A549 (cell line): ENCODE data around the gene SART1.

ENCODE experiments used
- MYC ChIP-seq: IDR thresholded peaks from 2 replicates; pipeline ENCODE4 v1.6.1; 2012; ENCODE audit warnings: mild to moderate bottlenecking, inconsistent platforms, low read length, improper control_type of control experiment, borderline replicate concordance
- NR3C1 ChIP-seq: fragments of >200 bp; sonication (Bioruptor Twin); formaldehyde crosslinking; IDR thresholded peaks from 3 replicates; pipeline ENCODE4 v1.6.1; 2017
- RARB ChIP-seq: fragments of 250-450 bp; sonication (Bioruptor Pico); IDR thresholded peaks from 2 replicates; pipeline ENCODE4 v1.8.0; 2021; ENCODE audit warnings: mild to moderate bottlenecking, moderate library complexity
- RCOR1 ChIP-seq: fragments of 150-350 bp; IDR thresholded peaks from 2 replicates; pipeline ENCODE4 v1.6.1; 2014; ENCODE audit warnings: antibody characterized with exemption, low read length, low read depth
- ZC3H11A ChIP-seq: fragments of 450-650 bp; IDR thresholded peaks from 2 replicates; pipeline ENCODE4 v1.6.1; 2014; ENCODE audit warnings: antibody characterized with exemption, mild to moderate bottlenecking
- TF ChIP-seq, protein P1 (sequence below): IDR thresholded peaks from 2 replicates; pipeline ENCODE4 v1.6.1; 2012
- TF ChIP-seq, protein P2 (sequence below): fragments of >200 bp; sonication (Bioruptor Twin); formaldehyde crosslinking; IDR thresholded peaks from 3 replicates; pipeline ENCODE4 v1.5.1; 2016

DNA sequence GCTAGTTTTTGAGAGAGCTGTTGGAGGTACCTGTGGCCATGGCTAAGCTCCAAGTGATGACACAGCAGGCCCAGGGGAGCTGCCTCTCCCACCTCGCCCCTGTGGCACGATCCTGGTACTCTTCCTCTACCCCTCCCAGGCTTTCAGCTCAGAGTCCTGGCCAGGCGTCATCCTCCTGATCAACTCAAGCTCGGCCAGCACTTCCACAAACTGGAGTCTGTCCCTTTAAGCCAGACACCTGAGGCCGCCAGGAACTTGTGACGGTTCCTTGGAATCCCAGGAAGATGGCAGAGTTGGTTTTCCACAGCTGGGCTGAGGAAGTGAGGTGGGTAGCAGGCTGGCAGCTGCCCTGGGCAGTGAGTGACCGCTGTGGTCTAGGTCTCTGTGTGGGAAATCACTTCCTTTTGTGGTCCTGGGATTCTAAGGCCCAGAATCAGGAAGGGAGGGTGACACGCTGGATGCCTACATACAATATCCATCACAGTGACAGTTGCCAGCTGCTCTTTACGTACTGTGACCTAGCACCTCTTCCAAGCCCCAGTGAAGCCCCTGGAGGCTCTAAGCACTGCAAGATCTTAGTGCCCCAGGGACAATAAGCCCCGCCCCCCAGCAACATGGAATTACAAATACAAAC is 47.1 kb downstream of the SART1 start:
- TF ChIP-seq NR3C1 (no peak), RCOR1 (no peak), MYC (no peak), RARB (CRISPR knock-in tag) (no peak), ZC3H11A (no peak)
- TF ChIP-seq, protein P1, sequence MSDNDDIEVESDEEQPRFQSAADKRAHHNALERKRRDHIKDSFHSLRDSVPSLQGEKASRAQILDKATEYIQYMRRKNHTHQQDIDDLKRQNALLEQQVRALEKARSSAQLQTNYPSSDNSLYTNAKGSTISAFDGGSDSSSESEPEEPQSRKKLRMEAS, result no peak
- TF ChIP-seq, protein P2, sequence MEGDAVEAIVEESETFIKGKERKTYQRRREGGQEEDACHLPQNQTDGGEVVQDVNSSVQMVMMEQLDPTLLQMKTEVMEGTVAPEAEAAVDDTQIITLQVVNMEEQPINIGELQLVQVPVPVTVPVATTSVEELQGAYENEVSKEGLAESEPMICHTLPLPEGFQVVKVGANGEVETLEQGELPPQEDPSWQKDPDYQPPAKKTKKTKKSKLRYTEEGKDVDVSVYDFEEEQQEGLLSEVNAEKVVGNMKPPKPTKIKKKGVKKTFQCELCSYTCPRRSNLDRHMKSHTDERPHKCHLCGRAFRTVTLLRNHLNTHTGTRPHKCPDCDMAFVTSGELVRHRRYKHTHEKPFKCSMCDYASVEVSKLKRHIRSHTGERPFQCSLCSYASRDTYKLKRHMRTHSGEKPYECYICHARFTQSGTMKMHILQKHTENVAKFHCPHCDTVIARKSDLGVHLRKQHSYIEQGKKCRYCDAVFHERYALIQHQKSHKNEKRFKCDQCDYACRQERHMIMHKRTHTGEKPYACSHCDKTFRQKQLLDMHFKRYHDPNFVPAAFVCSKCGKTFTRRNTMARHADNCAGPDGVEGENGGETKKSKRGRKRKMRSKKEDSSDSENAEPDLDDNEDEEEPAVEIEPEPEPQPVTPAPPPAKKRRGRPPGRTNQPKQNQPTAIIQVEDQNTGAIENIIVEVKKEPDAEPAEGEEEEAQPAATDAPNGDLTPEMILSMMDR, result no peak
